GM18502 (cell line): ENCODE data around the gene GTF3C5.
"Not testable (repeated sequence)": the region's sequence is repeated elsewhere in the genome, so short reads cannot be mapped to it uniquely, and the experiment has no call there.

ENCODE experiments used
- ATAC-seq: cut with Tn5 transposase; IDR thresholded peaks from one replicate; pipeline ENCODE4 v1.9.1; 2021; ENCODE audit warnings: mild to moderate bottlenecking; ENCODE audit not compliant: unreplicated experiment, poor library complexity

Gene GTF3C5

DNA sequence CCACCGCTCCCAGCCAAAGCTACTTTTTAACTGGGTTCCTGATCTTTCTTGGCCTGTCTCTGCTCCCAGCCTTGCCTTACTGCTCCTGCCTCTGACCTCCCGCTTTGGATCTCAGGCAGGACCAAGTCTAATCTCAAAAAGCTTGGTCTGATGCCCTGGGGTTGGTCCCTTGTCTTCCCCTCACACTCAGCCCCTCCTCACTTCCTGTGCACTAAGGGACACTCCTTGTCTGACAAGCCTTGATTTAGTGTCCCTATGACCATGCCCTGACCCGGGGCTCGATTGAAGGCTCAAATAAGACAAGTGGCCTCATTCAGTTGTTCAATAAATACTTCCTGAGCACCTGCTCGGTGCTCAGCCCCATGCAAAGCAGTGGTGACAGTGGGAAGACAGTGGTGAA is 3.7 kb upstream of the GTF3C5 start:
- no peak for ATAC-seq

DNA sequence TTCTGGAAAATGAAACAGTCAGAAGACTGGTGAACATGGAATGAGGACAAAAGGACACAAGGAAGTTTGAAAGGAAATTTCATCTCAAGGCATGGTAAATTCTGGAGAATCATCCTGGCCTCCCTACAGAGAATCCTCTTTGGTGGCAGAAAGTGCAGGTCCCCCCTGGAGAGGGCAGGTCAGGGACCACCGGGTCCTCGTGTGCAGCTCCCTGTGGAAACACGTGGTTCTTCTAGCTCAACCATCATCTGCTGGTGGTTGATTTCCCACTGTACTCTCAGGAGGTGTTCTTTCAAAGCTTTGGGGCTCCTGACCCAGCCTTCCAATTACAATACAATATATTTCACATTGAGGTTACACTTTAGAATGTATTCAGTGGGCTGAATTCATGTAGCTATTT is 2.6 kb upstream of the GTF3C5 start:
- no peak for ATAC-seq

DNA sequence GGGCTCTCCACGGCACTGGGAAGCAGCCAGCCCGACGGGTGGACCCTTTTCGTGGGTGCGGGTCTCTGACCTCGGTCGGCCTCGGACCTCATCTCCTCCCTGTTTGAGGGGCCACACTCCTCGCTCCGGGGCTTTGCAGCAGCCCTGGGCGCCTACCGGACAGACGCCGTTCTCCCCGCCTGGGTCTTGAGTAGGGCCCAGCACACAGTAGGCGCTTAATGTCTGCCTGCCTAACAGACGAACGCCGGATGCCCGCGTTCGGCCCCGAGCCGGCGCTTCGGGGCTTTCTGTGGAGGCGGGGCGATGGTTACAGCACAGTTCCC is 842 bp upstream of the GTF3C5 start:
- no peak for ATAC-seq

DNA sequence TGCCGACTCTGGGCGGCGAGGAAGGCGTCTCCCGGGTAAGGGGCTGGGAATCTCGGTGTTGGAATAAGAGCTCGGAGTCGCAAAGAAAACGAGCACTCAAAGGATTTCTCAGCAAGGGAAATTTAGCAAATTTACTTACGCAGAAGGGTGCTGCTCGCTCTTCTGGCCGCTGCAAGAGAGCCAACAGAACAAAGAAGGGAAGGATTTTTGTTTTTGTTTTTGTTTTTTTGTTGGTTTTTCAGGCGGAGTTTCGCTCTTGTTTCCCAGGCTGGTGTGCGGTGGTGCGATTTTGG is 279 bp downstream of the GTF3C5 start:
- no peak for ATAC-seq

DNA sequence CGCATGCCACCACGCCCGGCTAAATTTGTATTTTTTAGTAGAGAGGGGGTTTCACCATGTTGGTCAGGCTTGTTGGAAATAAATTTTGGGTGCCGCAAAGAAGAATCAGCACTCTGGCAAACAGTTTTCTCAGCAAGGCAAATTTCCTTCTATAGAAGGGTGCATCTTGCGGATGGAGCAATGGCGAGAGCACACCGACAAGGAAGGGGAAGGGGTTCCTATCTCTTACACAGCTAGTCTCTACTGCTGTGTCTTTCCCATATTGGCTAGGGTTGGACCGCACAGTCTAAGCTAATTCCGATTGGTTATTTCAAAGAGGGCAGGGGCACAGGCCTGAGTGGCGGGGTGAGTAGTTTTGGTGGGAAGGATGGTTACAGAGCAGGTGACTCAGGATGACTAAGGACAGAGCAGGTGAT is 707 bp downstream of the GTF3C5 start:
- no peak for ATAC-seq

DNA sequence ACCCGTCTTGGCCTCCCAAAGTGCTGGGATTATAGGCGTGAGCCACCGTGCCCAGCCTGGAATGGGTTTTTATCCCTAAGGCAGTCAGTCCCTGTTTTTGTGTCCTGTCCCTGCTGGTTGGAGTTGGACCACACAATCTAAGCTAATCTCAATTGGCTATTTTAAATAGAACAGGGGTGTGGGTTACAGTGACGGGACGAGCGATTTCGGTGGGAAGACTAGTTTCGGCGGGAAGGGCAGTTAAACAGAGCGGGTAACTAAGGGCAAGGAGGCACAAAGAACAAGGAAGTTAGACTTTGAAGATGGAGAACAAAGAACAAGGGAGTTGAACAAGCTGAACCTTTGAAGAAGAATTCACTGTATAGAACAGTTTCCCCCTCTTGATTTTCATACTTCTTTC is 1.4 kb downstream of the GTF3C5 start:
- ATAC-seq: no peak

DNA sequence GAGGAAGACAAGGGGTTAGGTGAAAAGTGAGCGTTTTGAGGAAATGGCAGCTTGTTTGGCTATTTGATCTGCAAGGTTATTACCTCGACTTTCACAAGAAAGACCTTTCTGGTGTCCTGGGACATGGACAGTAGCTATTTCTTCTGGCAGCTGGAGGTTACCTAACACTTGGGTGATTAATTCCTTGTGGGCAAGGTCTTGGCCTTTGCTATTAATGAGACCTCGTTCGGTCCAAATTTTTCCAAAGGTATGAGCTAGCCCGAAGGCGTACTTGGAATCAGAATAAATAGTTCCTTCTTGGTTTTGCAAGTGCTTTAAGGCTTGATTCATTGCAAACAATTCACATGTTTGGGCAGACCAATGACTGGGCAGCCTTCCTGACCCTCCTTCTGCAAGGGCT is 4.9 kb downstream of the GTF3C5 start:
- no peak for ATAC-seq

DNA sequence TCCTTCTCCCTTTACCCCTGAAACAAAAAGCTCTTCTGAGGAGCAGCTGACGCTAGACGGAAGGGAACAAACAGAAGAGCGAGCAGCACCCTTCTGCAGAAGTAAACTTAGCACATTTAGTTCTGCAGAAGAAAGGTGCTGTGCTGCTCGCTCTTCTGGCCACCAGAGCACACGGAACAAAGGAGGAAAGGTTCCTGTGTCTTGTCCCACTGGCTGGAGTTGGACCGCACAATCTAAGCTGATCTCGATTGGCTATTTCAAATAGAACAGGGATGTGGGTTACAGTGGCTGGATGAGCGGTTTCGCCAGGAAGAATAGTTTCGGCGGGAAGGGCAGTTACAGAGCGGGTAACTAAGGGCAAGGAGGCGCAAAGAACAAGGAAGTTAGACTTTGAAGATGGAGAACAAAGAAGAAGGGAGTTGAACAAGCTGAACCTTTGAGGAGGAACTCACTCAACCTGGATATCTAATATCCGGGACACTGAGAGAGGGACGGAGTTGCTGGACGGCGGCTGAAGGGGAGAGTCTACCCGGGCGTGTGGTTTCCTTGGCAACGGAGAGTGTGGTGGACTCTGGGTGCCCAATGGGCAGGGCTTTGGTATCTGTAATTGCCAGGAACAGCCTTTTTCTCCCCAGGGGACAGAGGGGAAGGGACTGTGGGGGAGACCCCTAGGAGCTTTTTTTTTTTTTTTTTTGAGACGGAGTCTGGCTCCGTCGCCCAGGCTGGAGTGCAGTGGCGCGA is 7.1 kb downstream of the GTF3C5 start:
- ATAC-seq: no peak

DNA sequence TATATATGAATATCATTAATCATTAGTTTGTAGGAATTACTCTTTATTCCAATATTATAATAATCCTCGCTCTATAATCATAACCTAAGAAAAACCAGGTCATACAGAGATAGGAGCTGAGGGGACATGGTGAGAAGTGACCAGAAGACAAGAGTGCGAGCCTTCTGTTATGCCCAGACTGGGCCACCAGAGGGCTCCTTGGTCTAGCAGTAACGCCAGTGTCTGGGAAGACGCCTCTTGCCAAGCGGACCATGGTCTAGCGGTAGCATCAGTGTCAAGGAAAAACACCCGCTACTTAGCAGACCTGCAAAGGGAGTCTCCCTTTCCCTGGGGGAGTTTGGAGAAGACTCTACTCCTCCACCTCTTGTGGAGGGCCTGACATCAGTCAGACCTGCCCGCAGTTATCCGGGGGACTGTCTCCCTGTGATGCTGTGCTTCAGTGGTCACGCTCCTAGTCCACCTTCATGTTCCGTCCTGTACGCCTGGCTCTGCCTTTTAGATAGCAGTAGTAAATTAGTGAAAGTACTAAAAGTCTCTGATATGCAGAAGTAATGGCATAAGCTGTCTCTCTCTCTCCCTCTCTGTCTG is 10.2 kb downstream of the GTF3C5 start:
- ATAC-seq: not testable (repeated sequence)

DNA sequence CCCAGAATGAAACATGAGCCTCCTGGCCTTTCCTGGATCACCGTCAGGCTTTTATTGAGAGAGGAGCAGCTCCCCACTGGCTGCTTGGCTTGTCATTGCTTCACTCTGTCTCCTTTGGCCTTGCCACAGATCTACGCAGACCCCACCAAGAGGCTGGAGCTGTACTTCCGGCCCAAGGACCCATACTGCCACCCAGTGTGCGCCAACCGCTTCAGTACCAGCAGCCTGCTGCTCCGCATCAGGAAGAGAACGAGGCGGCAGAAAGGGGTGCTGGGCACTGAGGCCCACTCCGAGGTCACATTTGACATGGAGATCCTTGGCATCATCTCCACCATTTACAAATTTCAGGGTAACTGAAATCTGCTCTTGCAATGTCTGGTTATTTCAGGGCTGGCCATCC is 11.2 kb downstream of the GTF3C5 start:
- no peak for ATAC-seq

DNA sequence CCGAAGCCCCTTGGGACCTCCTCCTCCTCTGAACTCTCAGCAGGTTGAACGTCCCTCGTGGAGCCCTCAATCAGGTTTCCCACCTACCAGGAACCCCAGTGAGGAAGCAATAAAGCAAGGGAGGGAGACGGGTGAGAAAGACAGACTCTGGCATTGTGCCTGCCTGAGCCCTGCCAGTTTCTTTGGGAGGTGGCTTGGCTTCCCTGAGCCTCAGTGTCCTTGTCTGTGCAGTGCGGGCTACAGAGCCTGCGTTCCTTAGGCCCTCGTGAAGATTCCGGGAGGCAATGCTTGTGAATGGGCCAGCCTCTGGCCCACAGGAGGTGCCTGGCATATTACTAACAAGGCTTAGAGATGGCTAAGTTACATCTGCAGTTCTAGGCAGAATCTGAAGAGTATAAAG is 11.9 kb downstream of the GTF3C5 start:
- ATAC-seq: no peak

DNA sequence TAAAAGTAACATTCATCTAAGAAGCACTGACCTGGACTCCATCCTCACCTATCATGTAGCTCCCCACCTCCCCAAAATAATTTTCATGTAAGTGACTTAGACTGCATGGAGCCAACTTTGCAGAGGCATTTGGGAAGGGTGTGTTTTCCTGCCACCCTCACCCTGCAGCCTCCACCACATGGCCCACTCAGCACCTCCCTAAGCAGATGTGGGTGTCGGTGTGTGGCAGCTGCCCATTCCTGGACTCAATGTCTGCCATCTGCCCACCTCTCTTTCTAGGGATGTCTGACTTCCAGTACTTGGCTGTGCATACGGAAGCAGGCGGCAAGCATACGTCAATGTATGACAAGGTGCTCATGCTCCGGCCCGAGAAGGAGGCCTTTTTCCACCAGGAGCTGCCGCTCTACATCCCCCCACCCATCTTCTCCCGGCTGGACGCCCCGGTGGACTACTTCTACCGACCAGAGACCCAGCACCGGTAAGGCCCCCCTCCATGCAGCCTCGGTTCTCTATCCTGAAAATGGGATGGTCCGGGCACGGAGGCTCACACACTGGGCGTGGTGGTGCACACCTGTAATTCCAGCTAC is 12.7 kb downstream of the GTF3C5 start:
- no peak for ATAC-seq

DNA sequence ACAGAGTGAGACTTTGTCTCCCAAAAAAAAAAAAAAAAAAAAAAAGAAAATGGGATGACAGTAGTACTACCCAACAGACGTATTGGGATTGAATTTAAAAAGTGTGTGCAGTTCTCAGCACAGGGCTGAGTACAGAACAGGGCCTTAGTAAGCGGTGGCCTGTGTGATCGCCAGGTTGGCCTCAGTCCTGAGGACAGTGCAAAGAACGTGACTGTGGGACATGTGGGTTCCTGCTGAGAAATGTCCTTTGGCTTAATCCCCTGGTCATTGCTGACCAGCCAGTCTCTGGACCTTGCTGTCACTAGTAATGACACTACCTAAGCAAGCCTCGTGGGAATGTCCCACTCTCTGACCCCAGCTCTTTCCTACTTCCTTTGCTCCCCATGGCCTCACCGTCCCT is 13.3 kb downstream of the GTF3C5 start:
- no peak for ATAC-seq

DNA sequence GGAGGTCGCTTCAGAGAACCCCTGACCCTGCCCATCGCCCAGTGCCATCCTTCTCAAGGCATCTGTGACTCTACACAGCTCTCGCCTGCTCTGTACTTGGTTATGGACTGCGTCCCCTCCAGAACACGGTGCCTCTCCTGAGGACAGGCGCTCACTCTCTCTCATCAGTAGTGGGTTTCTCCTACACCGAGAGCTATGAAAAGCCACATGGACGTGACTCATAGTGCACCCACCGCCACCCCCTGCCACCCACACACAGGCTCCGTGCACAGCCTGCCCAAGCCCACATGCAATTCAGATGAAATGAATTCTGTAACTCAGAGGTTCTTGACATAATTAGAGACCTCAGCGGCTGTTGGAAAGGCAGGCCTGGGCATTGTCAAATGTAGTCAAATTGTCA is 13.9 kb downstream of the GTF3C5 start:
- no peak for ATAC-seq

DNA sequence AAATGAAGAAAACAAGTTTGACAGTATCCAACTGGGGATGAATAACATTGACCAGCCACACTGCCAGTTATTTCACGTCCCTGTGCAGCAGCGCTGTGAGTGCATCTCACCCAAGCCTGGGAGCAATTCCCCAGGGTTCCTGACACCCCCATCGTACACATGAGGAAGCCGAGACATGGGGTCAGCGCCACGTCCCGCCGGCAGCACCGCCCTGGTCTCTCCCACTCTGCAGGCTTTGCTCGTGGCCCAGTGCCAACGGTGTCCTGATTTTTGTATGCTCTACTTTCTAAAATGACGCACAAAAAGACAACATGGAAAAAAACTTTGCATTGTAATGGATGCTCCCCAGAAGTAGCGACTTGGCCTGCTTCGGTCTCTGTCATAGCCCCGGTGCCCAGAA is 14.3 kb downstream of the GTF3C5 start:
- ATAC-seq: no peak

DNA sequence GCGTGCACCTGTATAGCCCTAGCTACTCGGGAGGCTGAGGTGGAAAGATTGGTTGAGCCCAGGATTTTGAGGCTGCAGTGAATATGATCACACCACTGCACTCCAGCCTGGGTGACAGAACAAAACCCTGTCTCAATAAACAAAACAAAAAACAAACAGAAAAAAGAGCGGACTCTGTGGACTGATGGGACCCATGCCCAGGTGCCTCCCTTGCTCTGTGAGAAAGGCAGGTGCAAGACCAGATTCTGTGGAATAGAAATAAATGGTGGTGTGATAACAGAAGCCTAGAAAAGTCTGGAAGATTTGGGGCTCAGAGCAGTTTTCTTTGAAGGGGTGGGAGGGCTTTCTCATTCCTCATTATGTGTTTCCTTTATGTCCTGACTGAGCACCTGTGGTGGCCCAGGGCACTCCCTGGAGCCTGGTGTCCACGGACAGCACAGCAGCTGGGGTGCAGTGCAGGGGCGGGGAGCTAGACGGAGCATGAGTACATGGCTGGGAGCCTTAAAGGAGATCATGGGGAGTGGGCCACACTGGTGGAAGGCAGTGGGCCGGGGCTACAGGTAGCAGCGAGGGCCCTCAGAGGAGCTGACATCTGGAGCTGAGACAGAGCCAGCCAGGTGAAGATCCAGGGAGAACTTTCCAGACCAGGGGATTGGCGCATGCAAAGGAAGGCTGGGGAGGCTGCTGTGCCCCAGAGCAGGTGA is 15.6 kb downstream of the GTF3C5 start:
- ATAC-seq: no peak

DNA sequence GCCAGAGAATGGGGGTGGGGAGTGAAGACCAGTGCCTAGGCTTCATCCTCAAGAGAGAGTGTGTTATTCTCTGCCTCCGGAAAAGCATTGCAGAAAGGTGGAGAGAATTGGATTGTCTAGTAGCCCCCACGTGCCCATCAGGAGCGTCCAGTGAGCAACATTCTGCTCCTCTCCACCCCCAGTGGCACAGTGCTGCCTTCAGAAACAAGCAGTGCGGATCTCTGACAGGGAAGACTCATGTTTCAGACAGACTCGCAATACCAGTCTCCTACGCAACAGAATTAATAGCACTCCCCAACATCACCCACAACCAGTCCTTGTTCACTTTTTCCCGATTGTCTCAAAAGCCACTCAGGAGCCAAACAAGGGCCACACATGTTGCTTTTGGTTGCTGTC is 16.1 kb downstream of the GTF3C5 start:
- no peak for ATAC-seq

DNA sequence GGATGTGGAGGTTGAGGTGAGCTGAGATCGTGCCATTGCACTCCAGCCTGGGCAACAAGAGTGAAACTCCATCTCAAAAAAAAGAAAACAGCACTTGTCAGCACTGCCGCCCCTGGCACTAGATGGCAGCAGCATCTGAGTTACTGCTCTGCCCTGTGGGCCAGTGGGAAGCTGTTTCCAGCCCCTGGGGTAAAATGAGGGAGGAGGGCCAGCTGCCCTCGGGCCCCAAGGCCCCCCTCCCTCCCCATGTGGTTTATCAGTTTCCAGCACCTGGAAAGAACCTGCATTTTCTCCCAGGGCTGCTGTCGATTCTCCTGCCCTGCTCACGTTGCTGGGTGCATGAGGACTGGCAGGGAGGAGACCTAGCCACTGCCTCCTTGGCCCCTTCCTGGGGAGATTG is 17.8 kb downstream of the GTF3C5 start:
- no peak for ATAC-seq

DNA sequence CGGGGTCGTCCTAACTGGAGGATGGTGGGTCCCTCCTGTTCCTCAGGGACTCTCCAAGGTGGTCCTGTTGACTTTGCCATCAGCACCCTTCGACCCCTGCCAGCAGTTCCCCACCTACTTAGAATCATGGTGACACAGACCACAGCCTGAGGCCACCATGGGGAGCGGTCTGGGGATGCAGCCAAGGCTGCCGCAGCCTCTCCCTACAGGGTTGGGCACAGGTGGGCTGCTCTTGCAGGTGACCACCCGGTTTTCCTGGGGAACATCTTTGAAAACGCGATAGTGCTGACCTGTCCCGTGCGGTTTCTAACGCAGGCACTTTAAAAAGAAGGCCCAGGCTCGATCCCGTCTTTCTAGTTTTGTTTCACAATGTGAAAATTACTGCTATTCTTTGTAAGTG is 18.2 kb downstream of the GTF3C5 start:
- ATAC-seq: no peak

DNA sequence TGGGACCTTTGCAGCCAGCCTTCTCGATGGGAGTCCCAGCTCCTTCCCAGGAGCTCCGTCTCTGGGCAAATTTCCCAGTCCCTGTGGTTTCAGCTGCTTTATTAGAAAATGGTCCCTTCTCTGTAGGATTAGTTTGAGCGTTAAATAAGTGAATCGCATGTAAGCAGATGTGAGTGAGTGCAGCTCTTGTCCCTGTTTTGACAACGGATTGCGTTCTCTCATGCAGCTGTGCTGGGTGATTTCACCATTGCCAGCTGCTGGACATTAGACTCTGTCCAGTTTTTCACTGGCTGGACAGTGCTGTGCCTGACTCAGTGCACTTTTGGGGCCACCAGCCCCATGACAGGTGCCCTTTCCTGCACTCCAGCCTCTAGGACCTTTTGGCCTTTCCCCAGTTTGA is 19.3 kb downstream of the GTF3C5 start:
- ATAC-seq: no peak

DNA sequence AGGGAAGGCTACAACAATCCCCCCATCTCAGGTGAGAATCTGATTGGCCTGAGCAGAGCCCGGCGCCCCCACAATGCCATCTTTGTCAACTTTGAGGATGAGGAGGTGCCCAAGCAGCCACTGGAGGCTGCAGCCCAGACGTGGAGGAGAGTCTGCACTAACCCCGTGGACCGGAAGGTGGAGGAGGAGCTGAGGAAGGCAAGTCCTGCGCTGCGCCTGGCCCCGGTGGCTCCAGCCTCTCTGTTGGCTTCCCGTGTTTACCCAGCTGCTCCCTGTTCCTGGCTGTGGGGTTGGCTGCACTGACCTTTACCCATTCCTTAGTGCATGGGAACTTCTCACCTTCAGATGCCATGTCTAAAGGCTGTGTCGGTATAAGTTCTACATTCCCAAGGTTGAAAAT is 20.0 kb downstream of the GTF3C5 start:
- no peak for ATAC-seq
